Measurements from ENCODE around the gene ZNF443.
"Not testable (repeated sequence)": the region's sequence is repeated elsewhere in the genome, so short reads cannot be mapped to it uniquely, and the experiment has no call there.

Gene ZNF443

GRCh38 chr19:12440541-12441316 lies at the start of gene ZNF443:
TSS of gene ZNF443 (minus strand) at chr19:12441021. CDS start at chr19:12440914, 107 bp downstream.
- H3K9ac ChIP-seq (ENCODE audit: low read depth, low read length) = peak within 1 kb of the TSS; percentile 79
- peak within 1 kb of the TSS; percentile 91 for H3K27ac ChIP-seq (ENCODE audit: low read depth, low read length)
- no peaks in the 10 kb centered on the region for H3K36me3 ChIP-seq (ENCODE audit: control insufficient read depth, insufficient read depth, low read length)
- no peaks in the 10 kb centered on the region for H3K27me3 ChIP-seq (ENCODE audit: control insufficient read depth, insufficient read depth, low read length)
- peaks cover 3% of the 10 kb centered on the region; the same call in 1 of the 2 replicates for H3K9me3 ChIP-seq (ENCODE audit: control insufficient read depth, insufficient read depth, low read length)
- H3K4me3 ChIP-seq (ENCODE audit: low read depth, low read length) = peak within 1 kb of the TSS; percentile 89
- no peaks in the 10 kb centered on the region for H3K4me1 ChIP-seq (ENCODE audit: control insufficient read depth, insufficient read depth, low read length)

- not testable (repeated sequence) for H3K4me3 ChIP-seq (ENCODE audit: low read depth, low read length); H3K4me1 ChIP-seq (ENCODE audit: control insufficient read depth, insufficient read depth, low read length); H3K27me3 ChIP-seq (ENCODE audit: control insufficient read depth, insufficient read depth, low read length); H3K36me3 ChIP-seq (ENCODE audit: control insufficient read depth, insufficient read depth, low read length); H3K9me3 ChIP-seq (ENCODE audit: control insufficient read depth, insufficient read depth, low read length); H3K27ac ChIP-seq (ENCODE audit: low read depth, low read length); H3K9ac ChIP-seq (ENCODE audit: low read depth, low read length)
Measured at GRCh38 chr19:12486265-12486783, 45.5 kb upstream of the ZNF443 start.

- no peaks in the 10 kb centered on the region for H3K36me3 ChIP-seq (ENCODE audit: control insufficient read depth, insufficient read depth, low read length)
- H3K9ac ChIP-seq (ENCODE audit: low read depth, low read length) = no peak overlapping the region
- no peaks in the 10 kb centered on the region; the same call in 1 of the 2 replicates for H3K27me3 ChIP-seq (ENCODE audit: control insufficient read depth, insufficient read depth, low read length)
- no peak overlapping the region for H3K27ac ChIP-seq (ENCODE audit: low read depth, low read length)
- H3K9me3 ChIP-seq (ENCODE audit: control insufficient read depth, insufficient read depth, low read length) = no peaks in the 10 kb centered on the region
- H3K4me1 ChIP-seq (ENCODE audit: control insufficient read depth, insufficient read depth, low read length) = peaks cover 6% of the 10 kb centered on the region
- H3K4me3 ChIP-seq (ENCODE audit: low read depth, low read length) = no peak overlapping the region
Measured at GRCh38 chr19:12485571-12485970, 44.8 kb upstream of the ZNF443 start.

GRCh38 chr19:12485052-12485416 lies 44.2 kb upstream of the ZNF443 start:
- Histone ChIP-seq H3K9ac (ENCODE audit: low read depth, low read length) (peak overlapping the region; percentile 6; the same call in 1 of the 2 replicates), H3K4me3 (ENCODE audit: low read depth, low read length) (peak overlapping the region; percentile 84), H3K27me3 (ENCODE audit: control insufficient read depth, insufficient read depth, low read length) (no peaks in the 10 kb centered on the region; the same call in 1 of the 2 replicates), H3K27ac (ENCODE audit: low read depth, low read length) (peak overlapping the region; percentile 69), H3K4me1 (ENCODE audit: control insufficient read depth, insufficient read depth, low read length) (peaks cover 6% of the 10 kb centered on the region), H3K9me3 (ENCODE audit: control insufficient read depth, insufficient read depth, low read length) (no peaks in the 10 kb centered on the region), H3K36me3 (ENCODE audit: control insufficient read depth, insufficient read depth, low read length) (no peaks in the 10 kb centered on the region)

- no peaks in the 10 kb centered on the region; the same call in 1 of the 2 replicates for H3K27me3 ChIP-seq (ENCODE audit: control insufficient read depth, insufficient read depth, low read length)
Measured at GRCh38 chr19:12484371-12485051, 43.7 kb upstream of the ZNF443 start, which contains the start of gene ZNF709. TSS of gene ZNF709 (minus strand) at chr19:12484816. CDS start at chr19:12484657, 159 bp downstream.

GRCh38 chr19:12484011-12484370 lies 43.2 kb upstream of the ZNF443 start:
- Histone ChIP-seq H3K9ac (ENCODE audit: low read depth, low read length) (peak overlapping the region; percentile 63; the same call in 1 of the 2 replicates), H3K4me1 (ENCODE audit: control insufficient read depth, insufficient read depth, low read length) (peaks cover 6% of the 10 kb centered on the region), H3K9me3 (ENCODE audit: control insufficient read depth, insufficient read depth, low read length) (no peaks in the 10 kb centered on the region), H3K4me3 (ENCODE audit: low read depth, low read length) (peak overlapping the region; percentile 84), H3K27ac (ENCODE audit: low read depth, low read length) (peak overlapping the region; percentile 69), H3K36me3 (ENCODE audit: control insufficient read depth, insufficient read depth, low read length) (no peaks in the 10 kb centered on the region), H3K27me3 (ENCODE audit: control insufficient read depth, insufficient read depth, low read length) (no peaks in the 10 kb centered on the region; the same call in 1 of the 2 replicates)

More at GRCh38 chr19:12484371-12485051, 43.7 kb upstream of the ZNF443 start, which contains the start of gene ZNF709:
- H3K27ac ChIP-seq (ENCODE audit: low read depth, low read length) = peak within 1 kb of the TSS; percentile 69
- H3K4me3 ChIP-seq (ENCODE audit: low read depth, low read length) = peak within 1 kb of the TSS; percentile 84
- no peaks in the 10 kb centered on the region for H3K9me3 ChIP-seq (ENCODE audit: control insufficient read depth, insufficient read depth, low read length)
- H3K4me1 ChIP-seq (ENCODE audit: control insufficient read depth, insufficient read depth, low read length) = peaks cover 6% of the 10 kb centered on the region
- H3K36me3 ChIP-seq (ENCODE audit: control insufficient read depth, insufficient read depth, low read length) = no peaks in the 10 kb centered on the region
- H3K9ac ChIP-seq (ENCODE audit: low read depth, low read length) = peak within 1 kb of the TSS; percentile 63; the same call in 1 of the 2 replicates

- H3K27me3 ChIP-seq (ENCODE audit: control insufficient read depth, insufficient read depth, low read length) = no peaks in the 10 kb centered on the region; the same call in 1 of the 2 replicates
- no peak overlapping the region for H3K27ac ChIP-seq (ENCODE audit: low read depth, low read length)
- peaks cover 6% of the 10 kb centered on the region for H3K4me1 ChIP-seq (ENCODE audit: control insufficient read depth, insufficient read depth, low read length)
- no peak overlapping the region for H3K4me3 ChIP-seq (ENCODE audit: low read depth, low read length)
- no peaks in the 10 kb centered on the region for H3K36me3 ChIP-seq (ENCODE audit: control insufficient read depth, insufficient read depth, low read length)
- no peaks in the 10 kb centered on the region for H3K9me3 ChIP-seq (ENCODE audit: control insufficient read depth, insufficient read depth, low read length)
- H3K9ac ChIP-seq (ENCODE audit: low read depth, low read length) = no peak overlapping the region
Measured at GRCh38 chr19:12482509-12482886, 41.7 kb upstream of the ZNF443 start.

GRCh38 chr19:12481781-12482508 lies 41.1 kb upstream of the ZNF443 start:
- Histone ChIP-seq H3K4me3 (ENCODE audit: low read depth, low read length) (no peak overlapping the region), H3K27me3 (ENCODE audit: control insufficient read depth, insufficient read depth, low read length) (no peaks in the 10 kb centered on the region; the same call in 1 of the 2 replicates), H3K36me3 (ENCODE audit: control insufficient read depth, insufficient read depth, low read length) (no peaks in the 10 kb centered on the region), H3K4me1 (ENCODE audit: control insufficient read depth, insufficient read depth, low read length) (peaks cover 6% of the 10 kb centered on the region), H3K27ac (ENCODE audit: low read depth, low read length) (no peak overlapping the region), H3K9me3 (ENCODE audit: control insufficient read depth, insufficient read depth, low read length) (no peaks in the 10 kb centered on the region), H3K9ac (ENCODE audit: low read depth, low read length) (no peak overlapping the region)

GRCh38 chr19:12478234-12478941 lies 37.6 kb upstream of the ZNF443 start:
- Histone ChIP-seq H3K9me3 (ENCODE audit: control insufficient read depth, insufficient read depth, low read length) (peaks cover 9% of the 10 kb centered on the region; the same call in 1 of the 2 replicates), H3K9ac (ENCODE audit: low read depth, low read length) (no peak overlapping the region), H3K4me1 (ENCODE audit: control insufficient read depth, insufficient read depth, low read length) (no peaks in the 10 kb centered on the region), H3K36me3 (ENCODE audit: control insufficient read depth, insufficient read depth, low read length) (no peaks in the 10 kb centered on the region), H3K4me3 (ENCODE audit: low read depth, low read length) (no peak overlapping the region), H3K27me3 (ENCODE audit: control insufficient read depth, insufficient read depth, low read length) (no peaks in the 10 kb centered on the region), H3K27ac (ENCODE audit: low read depth, low read length) (no peak overlapping the region)

GRCh38 chr19:12467651-12468050 lies 26.8 kb upstream of the ZNF443 start:
- not testable (repeated sequence) for H3K4me3 ChIP-seq (ENCODE audit: low read depth, low read length); H3K4me1 ChIP-seq (ENCODE audit: control insufficient read depth, insufficient read depth, low read length); H3K9ac ChIP-seq (ENCODE audit: low read depth, low read length); H3K36me3 ChIP-seq (ENCODE audit: control insufficient read depth, insufficient read depth, low read length); H3K27me3 ChIP-seq (ENCODE audit: control insufficient read depth, insufficient read depth, low read length); H3K27ac ChIP-seq (ENCODE audit: low read depth, low read length)
- peaks cover 61% of the 10 kb centered on the region for H3K9me3 ChIP-seq (ENCODE audit: control insufficient read depth, insufficient read depth, low read length)

Data from HUES48 (cell line).